Stomach (tissue), 9 donors: ENCODE data around the gene ROCK2. TPM values are rescaled to one million over a fixed set of nuclear protein-coding genes. Genes with fewer than 3 reads are reported as not detected.

Experiments
- DNase-seq, 2 donors: peaks; one replicate each; pipeline versions ENCODE4 v3.0.0 to v3.0.0-alpha.2; 2013 to 2019
- H3K27ac ChIP-seq, 5 donors: fragments of 200-600 bp in 4 of 5; sonication (generic) in 4 of 5; one replicate each; pipeline ENCODE4 v1.5.1; 2013 to 2019; ENCODE audit warnings: mild to moderate bottlenecking in 1 of 5, moderate library complexity in 1 of 5
- H3K27me3 ChIP-seq, 3 donors: fragments of 200-600 bp; sonication (generic); one replicate each; pipeline ENCODE4 v1.5.1; 2017 to 2019; ENCODE audit warnings: mixed run types in 1 of 3
- H3K36me3 ChIP-seq, 4 donors: fragments of 200-600 bp; sonication (generic); 1 replicate in 3 of 4; 2 replicates in 1 of 4; pipeline ENCODE4 v1.5.1; 2016 to 2019
- H3K4me1 ChIP-seq, 4 donors: fragments of 200-600 bp; sonication (generic); one replicate each; pipeline ENCODE4 v1.5.1; 2016 to 2019
- H3K4me3 ChIP-seq, 4 donors: fragments of 200-600 bp; sonication (generic) in 3 of 4; one replicate each; pipeline ENCODE4 v1.5.1; 2016 to 2019; ENCODE audit warnings: mild to moderate bottlenecking in 1 of 4
- H3K9me3 ChIP-seq, 4 donors: fragments of 200-600 bp; sonication (generic); one replicate each; pipeline ENCODE4 v1.5.1; 2016 to 2019
- EP300 ChIP-seq: sonication (generic); formaldehyde crosslinking; IDR thresholded peaks from one replicate; pipeline ENCODE4 v1.6.1; 2017; ENCODE audit warnings: antibody characterized with exemption
- POLR2A ChIP-seq, 4 donors: fragments of 450-650 bp; IDR thresholded peaks; one replicate each; pipeline ENCODE4 v1.6.1; 2016; ENCODE audit warnings: antibody characterized with exemption in 4 of 4, control low read depth in 2 of 4, mild to moderate bottlenecking in 1 of 4, moderate library complexity in 1 of 4
- POLR2AphosphoS5 ChIP-seq, 3 donors: sonication (generic); formaldehyde crosslinking; IDR thresholded peaks; one replicate each; pipeline ENCODE4 v1.6.1; 2016; ENCODE audit warnings: antibody characterized with exemption in 3 of 3
- WGBS, 5 donors: extraction: QIAGEN DNeasy Blood & Tissue Kit in 3 of 5; methylation state at CpG; one replicate each; pipeline versions ENCODE4 v1.1.5 to v1.1.7; 2013 to 2018; 5-methylcytosine and 5-hydroxymethylcytosine counted together
- intact Hi-C: fragments of 100-400 bp; cut with DNase I; formaldehyde crosslinking; loops from one replicate; pipeline ENCODE4 v1.15.1; 2023; ENCODE audit warnings: low total_unique reads
- polyA plus RNA-seq, 3 donors: library from polyadenylated mRNA; stranded (reverse); fragments of 200-250 nt; gene quantifications; one replicate each; pipeline ENCODE4 v1.2.3, GENCODE V29; 2013
- total RNA-seq, 5 donors: library from RNA; depleted of rRNA; stranded (reverse); fragments of >200 nt; gene quantifications; one replicate each; pipeline versions ENCODE4 v1.1.0 to v1.2.3, GENCODE V29; 2014 to 2016
- TF ChIP-seq, protein P1 (sequence below), 7 experiments: fragments of 450-650 bp in 4 of 7; fragments of 200-600 bp in 3 of 7; sonication (generic) in 3 of 7; IDR thresholded peaks; one replicate each; pipeline ENCODE4 v1.5.1; 2016 to 2019; ENCODE audit warnings: antibody characterized with exemption in 7 of 7, control low read depth in 2 of 7, mild to moderate bottlenecking in 1 of 7
- donor health status: healthy with polysubstance abuse.
- donor health status: Bipolar disorder and iron deficiency.
- donor health status: healthy.

The ROCK2 gene
- total and polyA plus RNA-seq, 8 donors = 5.6 to 113 (median 35.9) TPM

GRCh38 chr2:11242542-11243174, 101.8 kb downstream of the ROCK2 start:
- Histone ChIP-seq H3K27ac (no peak overlapping the region), H3K36me3 (peaks cover 0 to 12% (median 8%) of the 10 kb centered on the region in 4 donors), H3K9me3 (no peaks in the 10 kb centered on the region), H3K4me3 (no peak overlapping the region), H3K4me1 (peaks cover 0 to 21% (median 7%) of the 10 kb centered on the region in 4 donors), H3K27me3 (no peaks in the 10 kb centered on the region)
- no peak for DNase-seq
- intact Hi-C loops = no loop called here
- TF ChIP-seq, protein P1, sequence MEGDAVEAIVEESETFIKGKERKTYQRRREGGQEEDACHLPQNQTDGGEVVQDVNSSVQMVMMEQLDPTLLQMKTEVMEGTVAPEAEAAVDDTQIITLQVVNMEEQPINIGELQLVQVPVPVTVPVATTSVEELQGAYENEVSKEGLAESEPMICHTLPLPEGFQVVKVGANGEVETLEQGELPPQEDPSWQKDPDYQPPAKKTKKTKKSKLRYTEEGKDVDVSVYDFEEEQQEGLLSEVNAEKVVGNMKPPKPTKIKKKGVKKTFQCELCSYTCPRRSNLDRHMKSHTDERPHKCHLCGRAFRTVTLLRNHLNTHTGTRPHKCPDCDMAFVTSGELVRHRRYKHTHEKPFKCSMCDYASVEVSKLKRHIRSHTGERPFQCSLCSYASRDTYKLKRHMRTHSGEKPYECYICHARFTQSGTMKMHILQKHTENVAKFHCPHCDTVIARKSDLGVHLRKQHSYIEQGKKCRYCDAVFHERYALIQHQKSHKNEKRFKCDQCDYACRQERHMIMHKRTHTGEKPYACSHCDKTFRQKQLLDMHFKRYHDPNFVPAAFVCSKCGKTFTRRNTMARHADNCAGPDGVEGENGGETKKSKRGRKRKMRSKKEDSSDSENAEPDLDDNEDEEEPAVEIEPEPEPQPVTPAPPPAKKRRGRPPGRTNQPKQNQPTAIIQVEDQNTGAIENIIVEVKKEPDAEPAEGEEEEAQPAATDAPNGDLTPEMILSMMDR (IDR thresholded peaks at IDR 0.05) = no peak
- TF ChIP-seq POLR2AphosphoS5 (IDR thresholded peaks at IDR 0.05) (no peak), EP300 (no peak), POLR2A (IDR thresholded peaks at IDR 0.05) (no peak)
- 94 to 100% (median 98%) methylated on average over 2 of the region's 2 CpGs for WGBS, 5 donors

GRCh38 chr2:11241412-11242203, 102.8 kb downstream of the ROCK2 start:
- no peaks in the 10 kb centered on the region for H3K9me3 ChIP-seq
- H3K27me3 ChIP-seq = no peaks in the 10 kb centered on the region
- TF ChIP-seq EP300 = no peak
- no peak for TF ChIP-seq POLR2AphosphoS5 (IDR thresholded peaks at IDR 0.05)
- no peak overlapping the region for H3K27ac ChIP-seq
- peaks cover 0 to 8% (median 2%) of the 10 kb centered on the region in 4 donors for H3K36me3 ChIP-seq
- intact Hi-C loops = no loop called here
- 94 to 98% (median 96%) methylated on average over 3 of the region's 3 CpGs for WGBS, 5 donors
- H3K4me3 ChIP-seq = no peak overlapping the region
- peaks cover 0 to 24% (median 8%) of the 10 kb centered on the region in 4 donors for H3K4me1 ChIP-seq
- no peak for DNase-seq

DNA sequence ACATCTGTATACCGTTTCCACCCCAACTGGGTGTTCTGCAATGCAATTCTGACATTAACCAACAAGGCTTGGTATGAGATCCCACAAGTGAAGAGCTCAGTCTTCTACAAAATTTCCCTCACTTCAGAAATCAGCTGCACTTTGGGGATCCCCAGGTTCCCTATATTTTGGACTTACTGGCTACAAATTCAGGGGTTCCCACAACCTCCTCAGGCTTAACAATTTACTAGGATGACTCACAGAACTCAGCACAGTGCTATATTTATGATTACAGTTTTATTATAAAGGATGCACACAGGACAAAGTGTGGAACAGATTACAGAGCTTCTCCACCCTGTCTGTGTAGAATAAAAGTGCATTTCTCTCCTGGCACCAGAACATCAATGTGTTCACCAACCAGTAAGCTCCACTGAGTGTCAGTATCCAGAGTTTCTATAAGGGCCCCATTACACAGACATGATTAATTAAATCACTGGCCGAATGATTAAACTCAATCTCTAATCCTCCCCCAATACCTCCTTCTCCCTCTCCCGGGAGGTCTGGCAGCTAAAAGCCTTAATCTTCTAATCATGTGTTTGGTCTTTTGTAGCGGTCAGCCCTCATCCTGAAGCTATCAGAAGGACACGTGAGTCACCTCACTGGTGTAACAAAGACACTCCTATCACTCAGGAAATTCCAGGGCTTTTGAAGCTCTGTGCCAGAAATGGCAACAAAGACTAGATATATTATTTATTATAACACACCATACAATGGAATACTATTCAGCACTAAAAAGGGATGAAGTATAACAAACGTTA, 104.6 kb downstream of the ROCK2 start:
- Histone ChIP-seq H3K27me3 (no peaks in the 10 kb centered on the region), H3K9me3 (no peaks in the 10 kb centered on the region), H3K27ac (no peak overlapping the region), H3K4me1 (peaks cover 0 to 38% (median 17%) of the 10 kb centered on the region in 4 donors), H3K4me3 (no peak overlapping the region), H3K36me3 (peaks cover 0 to 11% (median 4%) of the 10 kb centered on the region in 4 donors)
- TF ChIP-seq POLR2AphosphoS5 (IDR thresholded peaks at IDR 0.05) = no peak
- intact Hi-C loops = loop anchor here (5.0 kb wide), 1 partner anchor 172 kb away; no protein-coding TSS in a partner anchor
- no peak for DNase-seq
- 73 to 82% (median 79%) methylated on average over 6 of the region's 6 CpGs for WGBS, 5 donors

GRCh38 chr2:11239147-11239546, 105.3 kb downstream of the ROCK2 start:
- no peak for DNase-seq
- no peaks in the 10 kb centered on the region for H3K9me3 ChIP-seq
- peaks cover 0 to 41% (median 15%) of the 10 kb centered on the region in 4 donors for H3K4me1 ChIP-seq
- no peak overlapping the region for H3K4me3 ChIP-seq
- no peaks in the 10 kb centered on the region for H3K27me3 ChIP-seq
- WGBS, 5 donors = 81 to 99% (median 88%) methylated on average over 2 of the region's 2 CpGs
- H3K27ac ChIP-seq = no peak overlapping the region
- intact Hi-C loops = loop anchor here (5.0 kb wide), 1 partner anchor 173 kb away; no protein-coding TSS in a partner anchor
- H3K36me3 ChIP-seq = peaks cover 0 to 13% (median 4%) of the 10 kb centered on the region in 4 donors
- TF ChIP-seq POLR2A (IDR thresholded peaks at IDR 0.05) (no peak), EP300 (no peak), POLR2AphosphoS5 (IDR thresholded peaks at IDR 0.05) (no peak)

DNA sequence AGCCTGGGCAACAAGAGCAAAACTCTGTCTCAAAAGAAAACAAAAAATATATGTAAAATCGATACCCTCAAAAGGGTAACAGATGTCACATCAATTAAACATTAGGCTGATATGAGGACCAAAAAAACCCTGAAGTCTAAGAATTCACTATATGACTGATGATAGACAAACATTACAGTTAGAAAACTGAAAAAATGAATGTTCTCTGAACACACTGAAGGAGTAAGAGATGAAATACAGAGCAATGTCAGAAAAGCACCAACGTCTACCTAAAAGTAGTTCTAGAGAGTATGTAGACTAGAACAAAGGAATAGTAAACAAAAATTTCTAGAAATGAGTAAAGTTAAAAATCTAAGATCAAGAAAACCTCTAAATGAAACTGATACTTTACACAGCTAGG, 107.3 kb downstream of the ROCK2 start:
- Histone ChIP-seq H3K4me3 (no peak overlapping the region), H3K27ac (no peak overlapping the region), H3K36me3 (peaks cover 0 to 13% (median 0%) of the 10 kb centered on the region in 4 donors), H3K4me1 (peaks cover 0 to 34% (median 10%) of the 10 kb centered on the region in 4 donors), H3K9me3 (no peaks in the 10 kb centered on the region), H3K27me3 (no peaks in the 10 kb centered on the region)
- 72 to 77% (median 73%) methylated on average over 2 of the region's 2 CpGs for WGBS, 5 donors
- intact Hi-C loops = loop anchor here (5.0 kb wide), 1 partner anchor 175 kb away; no protein-coding TSS in a partner anchor
- DNase-seq = no peak
- TF ChIP-seq EP300 = no peak
- TF ChIP-seq, protein P1 (IDR thresholded peaks at IDR 0.05) = no peak
- no peak for TF ChIP-seq POLR2A (IDR thresholded peaks at IDR 0.05)
- TF ChIP-seq POLR2AphosphoS5 (IDR thresholded peaks at IDR 0.05) = no peak
